Ectodermal cell (in vitro differentiated cells): ENCODE data around the gene EPHX1.
"Not testable (repeated sequence)": the region's sequence is repeated elsewhere in the genome, so short reads cannot be mapped to it uniquely, and the experiment has no call there.

ENCODE experiments used
- H3K27ac ChIP-seq: 2 replicates; pipeline ENCODE4 v1.7.0; 2013; ENCODE audit warnings: mild to moderate bottlenecking, low read depth, low read length; ENCODE audit not compliant: insufficient read depth, poor library complexity, severe bottlenecking
- H3K27me3 ChIP-seq: 2 replicates; pipeline ENCODE4 v1.7.0; 2013; ENCODE audit warnings: mild to moderate bottlenecking, low read length; ENCODE audit not compliant: insufficient read depth, control insufficient read depth, poor library complexity, severe bottlenecking
- H3K36me3 ChIP-seq: one replicate; pipeline ENCODE4 v1.7.0; 2013; ENCODE audit warnings: low read length; ENCODE audit not compliant: control insufficient read depth, insufficient read depth
- H3K4me1 ChIP-seq: one replicate; pipeline ENCODE4 v1.7.0; 2013; ENCODE audit warnings: low read length; ENCODE audit not compliant: control insufficient read depth, insufficient read depth
- H3K4me3 ChIP-seq: 2 replicates; pipeline ENCODE4 v1.7.0; 2013; ENCODE audit warnings: low read depth, low read length, control low read depth; ENCODE audit not compliant: insufficient read depth
- H3K9me3 ChIP-seq: 2 replicates; pipeline ENCODE4 v1.7.0; 2013; ENCODE audit warnings: mild to moderate bottlenecking, low read length, moderate library complexity; ENCODE audit not compliant: control insufficient read depth
- whole genome bisulfite sequencing, 2 experiments: methylation state at CpG; one replicate each; pipeline ENCODE4 v1.1.7; 2013; ENCODE audit warnings: missing lambda C conversion rate in 2 of 2; 5-methylcytosine and 5-hydroxymethylcytosine counted together

EPHX1 gene

GRCh38 chr1:225881081-225881958 is 71.4 kb downstream of the EPHX1 start:
- Histone ChIP-seq H3K36me3 (no peaks in the 10 kb centered on the region), H3K4me3 (peak overlapping the region; percentile 83), H3K9me3 (no peaks in the 10 kb centered on the region), H3K27ac (no peak overlapping the region), H3K4me1 (peaks cover 5% of the 10 kb centered on the region), H3K27me3 (peaks cover 60% of the 10 kb centered on the region)
- WGBS, 2 experiments = 11% methylated on average over 25 of the region's 25 CpGs

DNA sequence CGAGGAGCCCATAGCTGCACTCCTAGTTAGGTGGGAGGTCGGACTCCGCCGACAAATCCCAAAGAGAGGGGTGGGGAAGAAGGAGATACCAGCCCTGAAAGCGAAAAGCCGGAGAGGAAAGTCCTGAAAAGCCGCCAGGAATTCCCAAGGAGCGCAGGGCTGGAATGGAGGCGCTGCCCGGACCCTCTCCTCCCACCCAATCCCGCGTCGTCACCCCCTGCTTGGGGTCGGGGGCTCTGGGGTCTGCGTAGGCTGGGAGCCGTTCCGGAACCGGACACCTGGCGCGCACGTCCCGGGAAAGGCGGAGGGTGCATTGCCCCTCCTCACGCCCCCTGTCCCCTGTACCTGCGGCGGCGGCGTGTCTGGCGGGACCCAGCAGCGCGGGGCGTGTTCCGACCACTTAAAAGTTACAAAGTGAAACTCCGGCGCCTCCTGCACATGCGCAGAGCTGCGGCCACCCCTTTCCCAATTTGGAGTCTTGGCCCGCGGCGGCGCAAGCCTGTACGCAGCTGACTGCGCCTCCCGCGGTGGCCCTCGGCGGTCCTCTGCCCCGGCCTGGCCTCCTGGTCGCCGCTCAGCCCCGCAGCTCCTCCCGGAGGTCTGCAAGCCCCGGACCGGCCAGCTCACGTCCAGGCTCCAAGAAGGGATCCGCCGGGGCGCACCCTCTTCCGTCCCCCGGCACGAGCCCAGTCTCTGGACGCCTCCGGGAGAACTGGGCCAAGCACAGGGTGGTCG is 72.2 kb downstream of the EPHX1 start, which contains the start of gene TMEM63A:
Gene TMEM63A (minus strand): TSS at position 422 of the 735 bp plus-strand sequence. CDS start 4,800 bp downstream, outside the sequence.
- no peaks in the 10 kb centered on the region for H3K36me3 ChIP-seq
- H3K27ac ChIP-seq = no peak within 1 kb of the TSS
- peaks cover 68% of the 10 kb centered on the region for H3K27me3 ChIP-seq
- 0% methylated on average over 64 of the region's 64 CpGs for WGBS, 2 experiments
- H3K9me3 ChIP-seq = no peaks in the 10 kb centered on the region
- peaks cover 5% of the 10 kb centered on the region for H3K4me1 ChIP-seq
- peak within 1 kb of the TSS; percentile 83 for H3K4me3 ChIP-seq

DNA sequence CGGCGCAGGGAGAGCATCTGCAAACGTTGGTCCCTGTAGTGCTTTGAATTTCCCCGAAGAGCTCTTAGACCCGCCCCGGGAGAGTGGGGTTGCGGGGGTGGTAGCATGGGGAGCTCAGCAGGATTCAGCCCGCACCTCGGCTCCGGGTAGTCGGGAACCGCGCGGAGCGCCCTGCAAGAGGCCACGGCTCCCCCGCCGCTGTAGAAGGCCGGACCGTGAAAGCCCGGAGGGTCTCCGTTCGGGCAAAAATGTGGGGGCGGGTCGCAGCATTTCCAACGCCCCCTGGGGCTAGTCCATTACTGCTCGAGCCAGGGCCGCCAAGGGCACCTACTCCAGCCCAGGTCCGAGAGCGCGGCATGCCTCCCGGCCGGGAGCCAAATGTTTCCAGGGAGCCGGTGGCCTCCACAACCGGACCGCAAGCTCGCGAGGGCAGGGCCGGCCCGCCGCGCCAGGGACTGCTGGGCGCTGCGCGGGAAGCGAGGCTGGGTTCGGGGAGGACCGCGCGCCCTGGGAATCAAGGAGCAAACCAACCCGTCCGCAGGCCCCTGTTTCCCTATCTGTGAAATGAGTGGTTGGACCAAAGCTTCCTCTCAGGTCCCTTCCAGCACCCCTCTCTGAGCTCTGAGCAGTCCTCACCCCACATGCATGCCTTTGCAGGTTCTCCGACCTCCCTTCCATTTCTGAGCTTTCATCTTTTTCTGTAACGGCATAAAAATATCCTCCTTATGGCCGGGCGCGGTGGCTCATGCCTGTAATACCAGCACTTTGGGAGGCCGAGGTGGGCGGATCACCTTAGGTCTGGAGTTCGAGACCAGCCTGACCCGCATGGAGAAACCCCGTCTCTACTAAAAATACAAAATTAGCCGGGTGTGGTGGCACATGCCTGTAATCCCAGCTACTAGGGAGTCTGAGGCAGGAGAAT is 73.0 kb downstream of the EPHX1 start:
- H3K4me3 ChIP-seq = peak overlapping the region; percentile 83
- 10% methylated on average over 63 of the region's 63 CpGs for WGBS, 2 experiments
- no peaks in the 10 kb centered on the region for H3K36me3 ChIP-seq
- peaks cover 76% of the 10 kb centered on the region for H3K27me3 ChIP-seq
- H3K9me3 ChIP-seq = no peaks in the 10 kb centered on the region
- no peak overlapping the region for H3K27ac ChIP-seq
- H3K4me1 ChIP-seq = peaks cover 5% of the 10 kb centered on the region

DNA sequence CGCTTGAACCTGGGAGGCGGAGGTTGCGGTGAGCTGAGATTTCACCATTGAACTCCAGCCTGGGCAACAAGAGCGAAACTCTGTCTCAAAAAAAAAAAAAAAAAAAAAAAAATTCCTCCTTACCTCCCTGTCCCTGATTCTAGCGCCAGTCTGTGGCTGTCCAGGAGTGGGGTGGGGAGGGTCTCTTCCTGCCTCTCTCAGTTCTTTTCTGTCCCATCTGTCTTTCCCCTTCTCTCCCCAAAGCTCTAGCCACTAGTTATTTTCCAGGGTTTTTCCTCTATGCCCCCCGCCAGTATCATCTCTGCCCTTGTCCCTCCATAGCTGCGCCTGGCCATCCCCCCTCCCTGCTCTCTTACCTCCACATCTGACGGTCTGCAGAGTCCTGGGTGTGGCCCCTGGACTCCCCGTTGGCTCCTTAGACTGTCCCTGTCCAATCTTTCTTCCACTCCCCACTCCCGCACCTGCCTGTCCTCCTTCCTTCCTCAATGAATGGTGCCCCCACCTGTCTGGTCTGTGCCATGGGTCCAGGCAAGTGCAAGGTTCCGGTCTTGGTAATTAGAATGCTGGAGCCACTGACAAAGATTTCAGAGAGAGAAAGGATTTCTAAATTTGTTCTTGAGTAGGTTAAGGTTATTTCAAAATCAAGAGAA is 73.8 kb downstream of the EPHX1 start:
- no peaks in the 10 kb centered on the region for H3K36me3 ChIP-seq
- no peaks in the 10 kb centered on the region for H3K9me3 ChIP-seq
- WGBS, 2 experiments = 82 to 87% methylated on average over 11 of the region's 11 CpGs
- no peak overlapping the region for H3K4me3 ChIP-seq
- H3K27me3 ChIP-seq = peaks cover 84% of the 10 kb centered on the region
- no peak overlapping the region for H3K27ac ChIP-seq
- H3K4me1 ChIP-seq = peaks cover 5% of the 10 kb centered on the region

DNA sequence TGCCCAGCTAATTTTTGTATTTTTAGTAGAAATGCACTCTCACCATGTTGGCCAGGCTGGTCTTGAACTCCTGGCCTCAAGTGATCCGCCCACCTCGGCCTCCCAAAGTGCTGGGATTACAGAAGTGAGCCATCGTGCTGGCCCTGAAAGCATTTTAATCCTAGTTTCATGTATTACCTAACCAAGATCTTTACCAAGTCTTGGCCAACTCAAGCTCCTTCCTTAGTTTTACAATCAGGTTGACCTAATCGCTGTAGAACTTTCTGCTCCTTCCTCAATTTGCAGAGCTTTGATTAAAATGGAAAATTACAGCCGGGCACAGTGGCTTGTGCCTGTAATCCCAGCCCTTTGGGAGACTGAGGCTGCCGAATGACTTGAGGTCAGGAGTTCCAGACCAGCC is 75.4 kb downstream of the EPHX1 start:
- H3K9me3 ChIP-seq = no peaks in the 10 kb centered on the region
- no peak overlapping the region for H3K27ac ChIP-seq
- H3K4me1 ChIP-seq = peaks cover 5% of the 10 kb centered on the region
- no peak overlapping the region for H3K4me3 ChIP-seq
- WGBS, 2 experiments = 92 to 93% methylated on average over 6 of the region's 6 CpGs
- peaks cover 84% of the 10 kb centered on the region for H3K27me3 ChIP-seq
- H3K36me3 ChIP-seq = no peaks in the 10 kb centered on the region

DNA sequence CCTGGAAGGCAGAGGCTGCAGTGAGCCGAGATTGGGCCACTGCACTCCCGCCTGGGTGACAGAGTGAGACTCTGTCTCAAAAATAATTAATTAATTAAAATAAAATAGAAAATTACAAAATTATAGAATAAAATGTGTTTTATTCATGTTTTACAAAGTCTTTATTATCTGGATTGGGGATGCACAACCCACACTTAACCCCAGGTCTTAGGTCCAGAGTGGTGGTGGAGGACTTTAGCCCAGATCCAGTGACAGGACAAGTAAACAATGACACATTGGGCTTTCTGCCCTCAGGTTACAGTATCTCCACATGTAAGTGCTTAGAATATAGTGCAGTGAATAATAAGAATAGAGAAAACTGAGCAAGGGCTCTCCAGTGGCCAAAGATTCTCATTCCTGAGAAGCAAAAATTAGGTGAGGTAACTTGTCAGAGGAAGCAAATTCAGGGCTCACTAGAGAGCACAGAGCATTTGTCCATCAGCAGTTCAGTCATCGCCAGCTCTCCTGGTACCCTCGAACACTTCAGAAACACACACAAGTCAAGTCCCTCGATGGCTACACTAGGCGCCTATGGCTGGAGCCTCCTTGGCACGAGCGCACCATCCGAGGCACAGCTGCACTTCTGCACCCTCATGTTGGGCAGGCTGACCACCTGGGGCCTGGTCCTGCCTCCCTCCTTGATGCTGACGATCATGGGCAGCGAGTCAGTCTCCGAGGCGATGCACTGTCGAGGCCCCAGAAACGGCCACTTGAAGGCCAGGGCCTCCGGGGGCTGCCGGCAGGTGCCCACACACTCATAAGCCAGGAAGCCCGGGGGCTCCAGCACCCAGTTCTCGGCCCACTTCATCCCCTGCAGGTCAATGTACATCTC is 76.5 kb downstream of the EPHX1 start:
- Histone ChIP-seq H3K27me3 (peaks cover 73% of the 10 kb centered on the region), H3K9me3 (no peaks in the 10 kb centered on the region), H3K4me3 (no peak overlapping the region), H3K4me1 (peaks cover 1% of the 10 kb centered on the region), H3K27ac (no peak overlapping the region), H3K36me3 (no peaks in the 10 kb centered on the region)
- 92 to 94% methylated on average over 17 to 18 of the region's 19 CpGs for WGBS, 2 experiments

DNA sequence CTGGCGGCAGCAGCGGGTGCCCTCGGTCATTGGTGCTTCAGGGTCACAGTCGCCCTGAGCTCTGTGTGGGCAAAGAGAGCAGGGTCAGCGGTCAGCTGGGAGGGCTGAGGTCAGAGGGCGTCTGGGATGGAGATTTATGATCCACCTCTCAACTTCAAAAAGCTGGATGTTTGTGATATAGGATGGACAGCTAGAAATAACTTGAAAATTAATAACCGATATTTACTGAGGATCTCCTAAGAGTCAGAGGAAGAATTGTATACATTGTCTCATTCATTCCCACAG is 77.0 kb downstream of the EPHX1 start:
- 90 to 91% methylated on average over 7 of the region's 7 CpGs for WGBS, 2 experiments
- H3K4me1 ChIP-seq = no peaks in the 10 kb centered on the region
- H3K27ac ChIP-seq = no peak overlapping the region
- no peaks in the 10 kb centered on the region for H3K36me3 ChIP-seq
- no peaks in the 10 kb centered on the region for H3K9me3 ChIP-seq
- no peak overlapping the region for H3K4me3 ChIP-seq
- peaks cover 68% of the 10 kb centered on the region for H3K27me3 ChIP-seq

DNA sequence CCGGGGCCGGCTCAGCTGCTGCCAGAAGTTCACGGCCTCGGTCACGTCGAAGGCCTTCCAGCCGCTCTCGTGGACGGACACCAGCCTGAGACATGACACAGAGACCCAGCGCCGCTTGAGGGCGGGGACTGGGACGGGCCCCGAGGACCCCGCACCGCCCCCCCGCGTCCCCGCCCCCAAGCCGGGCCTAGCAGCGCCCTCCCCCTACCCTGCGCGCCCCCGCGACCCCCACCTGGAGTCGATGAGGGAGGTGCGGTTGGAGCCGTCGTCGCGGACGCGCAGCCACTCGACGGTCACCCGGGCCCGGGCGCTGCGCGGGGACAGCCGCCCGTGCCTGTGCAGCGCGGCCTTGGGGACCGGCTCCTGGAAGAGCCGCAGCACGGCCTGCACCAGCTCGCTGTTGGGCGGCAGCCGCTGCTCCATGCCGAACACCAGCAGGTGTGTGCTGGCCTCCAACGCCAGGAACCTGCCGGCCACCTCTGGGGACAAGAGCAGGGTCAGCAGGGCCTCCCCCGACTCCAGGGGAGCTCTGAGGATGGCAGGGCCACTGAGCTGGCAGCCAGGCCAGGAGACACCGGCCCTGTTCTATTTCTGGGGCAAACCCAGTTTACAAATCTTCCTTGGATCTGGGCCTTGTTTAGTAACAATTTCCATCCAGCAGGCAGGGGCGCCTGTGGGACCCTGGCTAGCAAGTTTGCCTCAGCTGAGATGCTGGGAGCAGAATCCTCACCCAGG is 77.8 kb downstream of the EPHX1 start:
- peaks cover 60% of the 10 kb centered on the region for H3K27me3 ChIP-seq

More for the DNA sequence above, 77.8 kb downstream of the EPHX1 start:
- H3K4me1 ChIP-seq, H3K36me3 ChIP-seq, H3K9me3 ChIP-seq, H3K4me3 ChIP-seq, H3K27ac ChIP-seq: not testable (repeated sequence)
- WGBS, 2 experiments = 8 to 12% methylated on average over 41 to 43 of the region's 56 CpGs
